Left ventricle myocardium inferior (tissue), 1 donor: ENCODE data around the gene HERC3. TPM values are rescaled to one million over a fixed set of nuclear protein-coding genes. Genes with fewer than 3 reads are reported as not detected.

Experiments used
- DNase-seq: peaks from one replicate; pipeline ENCODE4 v3.0.0-alpha.2; 2020
- H3K27ac ChIP-seq: fragments of 200-600 bp; replicated peaks from 2 replicates; pipeline ENCODE4 v1.8.0; 2021
- H3K27me3 ChIP-seq: fragments of 200-600 bp; 2 replicates; pipeline ENCODE4 v1.8.0; 2021; ENCODE audit warnings: low read depth
- H3K36me3 ChIP-seq: fragments of 200-600 bp; 2 replicates; pipeline ENCODE4 v1.8.0; 2021
- H3K4me1 ChIP-seq: fragments of 200-600 bp; 2 replicates; pipeline ENCODE4 v1.8.0; 2021
- H3K4me3 ChIP-seq: fragments of 200-600 bp; 2 replicates; pipeline ENCODE4 v1.8.0; 2021; ENCODE audit warnings: mild to moderate bottlenecking, moderate library complexity
- H3K9me3 ChIP-seq: fragments of 200-600 bp; replicated peaks from 2 replicates; pipeline ENCODE4 v1.8.0; 2021
- intact Hi-C: fragments of 100-400 bp; cut with micrococcal nuclease; formaldehyde crosslinking; loops from one replicate; pipeline ENCODE4 v1.11.0; 2022
- total RNA-seq: library from RNA; stranded (reverse); fragmentation: NEBNext Ultra II Directional; extraction: Animal tissue kit (Norgen Biotek cat#: 25700); gene quantifications from one replicate; pipeline ENCODE4 v1.2.1, GENCODE V29; 2021
- TF ChIP-seq, protein P1 (sequence below): fragments of 200-600 bp; IDR thresholded peaks from 2 replicates; pipeline ENCODE4 v1.8.0; 2021; ENCODE audit warnings: antibody characterized with exemption, mild to moderate bottlenecking, borderline replicate concordance
- donor health status: DM: no; HTN: yes; CAD: no; lungs with severe emphysema.

Gene HERC3
- total RNA-seq, 1 donor from 2014 or later = 56.8 TPM

DNA sequence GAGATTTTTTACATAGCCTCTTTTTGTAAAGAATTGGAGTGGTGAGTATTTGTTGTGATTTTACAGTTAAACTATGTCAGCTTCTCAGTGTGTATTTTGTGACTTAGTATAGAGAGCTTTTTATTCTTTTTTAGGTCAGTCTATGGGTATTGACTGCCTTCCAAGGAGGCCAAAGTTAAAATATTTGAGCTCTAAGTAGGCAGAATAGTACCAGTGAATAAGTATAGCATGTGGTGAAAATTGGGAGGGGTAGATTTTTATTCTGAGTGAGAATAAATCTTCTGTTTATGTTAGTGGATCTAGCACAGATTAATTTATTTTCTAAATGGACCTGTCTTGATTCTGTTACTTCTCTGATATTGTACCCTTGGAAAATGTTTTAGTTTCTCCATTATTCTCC lies 37.5 kb downstream of the HERC3 start:
- H3K9me3 ChIP-seq = peaks cover 3% of the 10 kb centered on the region
- TF ChIP-seq, protein P1, sequence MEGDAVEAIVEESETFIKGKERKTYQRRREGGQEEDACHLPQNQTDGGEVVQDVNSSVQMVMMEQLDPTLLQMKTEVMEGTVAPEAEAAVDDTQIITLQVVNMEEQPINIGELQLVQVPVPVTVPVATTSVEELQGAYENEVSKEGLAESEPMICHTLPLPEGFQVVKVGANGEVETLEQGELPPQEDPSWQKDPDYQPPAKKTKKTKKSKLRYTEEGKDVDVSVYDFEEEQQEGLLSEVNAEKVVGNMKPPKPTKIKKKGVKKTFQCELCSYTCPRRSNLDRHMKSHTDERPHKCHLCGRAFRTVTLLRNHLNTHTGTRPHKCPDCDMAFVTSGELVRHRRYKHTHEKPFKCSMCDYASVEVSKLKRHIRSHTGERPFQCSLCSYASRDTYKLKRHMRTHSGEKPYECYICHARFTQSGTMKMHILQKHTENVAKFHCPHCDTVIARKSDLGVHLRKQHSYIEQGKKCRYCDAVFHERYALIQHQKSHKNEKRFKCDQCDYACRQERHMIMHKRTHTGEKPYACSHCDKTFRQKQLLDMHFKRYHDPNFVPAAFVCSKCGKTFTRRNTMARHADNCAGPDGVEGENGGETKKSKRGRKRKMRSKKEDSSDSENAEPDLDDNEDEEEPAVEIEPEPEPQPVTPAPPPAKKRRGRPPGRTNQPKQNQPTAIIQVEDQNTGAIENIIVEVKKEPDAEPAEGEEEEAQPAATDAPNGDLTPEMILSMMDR = no peak
- H3K27ac ChIP-seq = no peak overlapping the region
- intact Hi-C loops = no loop called here
- H3K36me3 ChIP-seq = no peaks in the 10 kb centered on the region
- H3K4me1 ChIP-seq = peaks cover 31% of the 10 kb centered on the region
- H3K4me3 ChIP-seq = peak overlapping the region; percentile 13
- no peak for DNase-seq
- H3K27me3 ChIP-seq = no peaks in the 10 kb centered on the region

DNA sequence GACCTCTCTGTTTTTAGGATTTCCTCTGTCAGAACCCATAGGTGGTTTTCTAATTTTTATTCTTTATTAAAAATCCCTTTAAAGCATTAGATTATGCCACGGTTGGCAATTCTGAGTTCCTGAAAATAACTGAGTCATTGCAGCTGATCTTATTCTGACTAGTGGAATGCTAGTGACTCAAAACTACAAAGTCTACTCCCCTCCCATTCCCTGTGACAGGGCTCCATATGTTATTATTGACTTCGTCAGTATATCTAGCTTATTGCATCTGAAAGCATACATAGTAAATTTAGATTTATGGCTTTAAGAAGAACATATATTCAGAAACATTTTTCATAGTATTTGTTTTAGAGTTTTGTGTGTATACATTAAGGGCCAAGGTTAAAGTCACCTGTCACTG lies 38.5 kb downstream of the HERC3 start:
- Histone ChIP-seq H3K4me1 (peaks cover 33% of the 10 kb centered on the region), H3K27me3 (no peaks in the 10 kb centered on the region), H3K9me3 (no peaks in the 10 kb centered on the region), H3K27ac (no peak overlapping the region), H3K36me3 (no peaks in the 10 kb centered on the region), H3K4me3 (no peak overlapping the region)
- TF ChIP-seq, protein P1 = no peak
- no peak for DNase-seq
- intact Hi-C loops = no loop called here

DNA sequence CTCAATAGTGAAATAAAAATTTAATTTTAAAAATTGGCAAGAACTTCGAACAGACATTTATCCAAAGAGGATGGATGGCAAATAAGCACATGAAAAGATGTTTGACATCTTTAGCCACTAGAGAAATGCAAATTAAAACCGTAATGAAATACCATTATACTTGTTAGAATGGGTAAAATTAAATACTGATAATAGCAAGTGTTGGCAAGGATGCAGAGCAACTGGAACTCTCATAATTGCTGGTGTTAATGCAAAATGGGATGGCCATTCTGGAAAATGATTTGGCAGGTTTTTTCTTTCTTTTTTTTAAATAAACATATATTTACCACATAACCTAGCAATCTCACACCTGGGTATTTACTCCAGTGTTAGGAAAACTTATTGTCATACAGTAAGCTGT lies 51.7 kb downstream of the HERC3 start:
- no peaks in the 10 kb centered on the region for H3K27me3 ChIP-seq
- H3K4me1 ChIP-seq = peaks cover 3% of the 10 kb centered on the region
- no peaks in the 10 kb centered on the region for H3K36me3 ChIP-seq
- DNase-seq = no peak
- no peak overlapping the region for H3K27ac ChIP-seq
- intact Hi-C loops = no loop called here
- TF ChIP-seq, protein P1 = no peak
- H3K9me3 ChIP-seq = peaks cover 28% of the 10 kb centered on the region
- no peak overlapping the region for H3K4me3 ChIP-seq

DNA sequence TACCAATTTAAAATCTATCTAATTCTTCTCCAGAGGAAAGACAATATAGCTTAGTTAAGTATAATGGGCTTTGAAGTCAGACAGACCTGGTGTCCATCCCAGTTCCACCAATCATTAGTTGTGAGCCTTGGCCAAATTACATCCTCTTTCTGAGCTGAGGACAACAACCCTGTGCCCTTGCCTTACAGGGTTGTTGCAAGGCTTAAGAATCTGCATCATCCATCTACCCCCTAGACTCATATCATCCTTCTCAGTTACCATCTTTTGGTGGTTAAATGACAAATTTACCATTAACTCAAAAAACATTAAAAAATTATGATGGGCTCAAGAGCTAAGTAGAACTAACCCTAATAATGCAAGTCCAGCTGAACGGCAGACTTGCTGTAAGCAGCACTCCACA lies 53.7 kb downstream of the HERC3 start:
- DNase-seq = no peak
- no peak overlapping the region for H3K4me3 ChIP-seq
- intact Hi-C loops = no loop called here
- peaks cover 16% of the 10 kb centered on the region for H3K4me1 ChIP-seq
- H3K36me3 ChIP-seq = no peaks in the 10 kb centered on the region
- H3K9me3 ChIP-seq = peaks cover 28% of the 10 kb centered on the region
- H3K27me3 ChIP-seq = no peaks in the 10 kb centered on the region
- H3K27ac ChIP-seq = no peak overlapping the region
- TF ChIP-seq, protein P1 = no peak

DNA sequence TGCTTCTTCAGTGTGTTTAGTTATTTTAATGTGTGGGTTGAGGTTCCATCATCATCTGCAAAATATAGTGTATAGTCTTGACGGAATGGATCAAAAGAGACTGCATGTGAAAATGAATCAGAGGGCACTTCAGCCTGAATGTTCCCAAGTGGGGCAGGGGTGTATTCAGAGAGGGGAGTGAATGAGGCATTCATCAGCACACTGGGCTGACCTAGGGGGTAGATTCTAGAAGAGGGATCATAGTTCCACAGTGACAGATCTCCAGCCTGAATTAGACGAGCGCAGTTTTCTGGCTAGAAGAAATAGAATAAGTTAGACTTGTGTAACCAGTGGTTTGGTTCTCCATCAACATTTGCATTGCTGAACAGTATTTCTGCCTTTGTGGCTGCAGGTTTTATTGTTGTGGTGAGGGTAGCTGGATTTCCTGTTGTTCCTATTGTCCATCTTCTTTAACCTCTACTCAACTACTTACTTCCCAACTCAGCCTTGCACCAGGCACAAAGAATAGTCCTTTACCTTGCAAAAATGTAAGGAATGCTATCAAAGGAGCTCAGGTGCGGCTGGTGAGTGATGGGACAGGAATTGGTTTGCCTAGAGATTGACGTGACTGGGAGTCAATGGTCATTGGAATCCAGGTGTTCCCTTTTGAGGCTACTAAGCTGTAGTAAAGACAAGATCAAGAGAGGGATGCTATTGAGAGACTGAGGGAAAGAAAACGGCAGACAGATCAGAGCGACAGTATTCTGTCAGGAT lies 54.4 kb downstream of the HERC3 start:
- H3K27ac ChIP-seq = no peak overlapping the region
- H3K4me1 ChIP-seq = peaks cover 16% of the 10 kb centered on the region
- peaks cover 24% of the 10 kb centered on the region for H3K9me3 ChIP-seq
- H3K27me3 ChIP-seq = no peaks in the 10 kb centered on the region
- intact Hi-C loops = no loop called here
- no peaks in the 10 kb centered on the region for H3K36me3 ChIP-seq
- TF ChIP-seq, protein P1 = no peak
- no peak for DNase-seq
- no peak overlapping the region for H3K4me3 ChIP-seq
